HAP-1 (cell line): ENCODE data around the gene TTC39C.
A peak's percentile ranks its signal among the peaks of the same experiment; 100 is the strongest.

ENCODE experiments used
- DNase-seq, 2 experiments: peaks; one replicate each; pipeline ENCODE4 v3.0.0-alpha.2; 2016 to 2020; ENCODE audit warnings: low spot score in 2 of 2
- H3K27me3 ChIP-seq: fragments of 250-450 bp; sonication (Bioruptor Pico); 2 replicates; pipeline ENCODE4 v1.5.1; 2020; ENCODE audit warnings: low read depth, mild to moderate bottlenecking, moderate library complexity
- H3K36me3 ChIP-seq: fragments of 250-450 bp; sonication (Bioruptor Pico); replicated peaks from 2 replicates; pipeline ENCODE4 v1.5.1; 2020; ENCODE audit warnings: mild to moderate bottlenecking
- H3K4me1 ChIP-seq: fragments of 250-450 bp; sonication (Bioruptor Pico); 2 replicates; pipeline ENCODE4 v1.5.1; 2020; ENCODE audit warnings: mild to moderate bottlenecking
- H3K4me3 ChIP-seq: fragments of 250-450 bp; sonication (Bioruptor Pico); 2 replicates; pipeline ENCODE4 v1.5.1; 2020; ENCODE audit warnings: mild to moderate bottlenecking, moderate library complexity
- H3K9me3 ChIP-seq: fragments of 250-450 bp; sonication (Bioruptor Pico); 2 replicates; pipeline ENCODE4 v1.5.1; 2020; ENCODE audit warnings: mild to moderate bottlenecking, moderate library complexity
- in situ Hi-C: fragments of 300-500 bp; cut with MboI; formaldehyde crosslinking; loops from 3 replicates; pipeline ENCODE4 v1.14.3; 2020; ENCODE audit warnings: low sequenced_read_pairs, inconsistent platforms, mixed read lengths

The TTC39C gene

GRCh38 chr18:23981369-23981980 is 33.1 kb upstream of the TTC39C start:
- H3K4me1 ChIP-seq: no peaks in the 10 kb centered on the region
- no peak for DNase-seq
- in situ Hi-C loops: no loop called here
- H3K36me3 ChIP-seq: no peaks in the 10 kb centered on the region
- peaks cover 2% of the 10 kb centered on the region; the same call in 1 of the 2 replicates for H3K27me3 ChIP-seq
- H3K4me3 ChIP-seq: no peak overlapping the region
- no peaks in the 10 kb centered on the region for H3K9me3 ChIP-seq

GRCh38 chr18:23982155-23983079 is 32.1 kb upstream of the TTC39C start:
- no peaks in the 10 kb centered on the region for H3K4me1 ChIP-seq
- H3K27me3 ChIP-seq: no peaks in the 10 kb centered on the region
- no peak for DNase-seq
- no peaks in the 10 kb centered on the region for H3K9me3 ChIP-seq
- in situ Hi-C loops: no loop called here
- H3K36me3 ChIP-seq: no peaks in the 10 kb centered on the region
- no peak overlapping the region for H3K4me3 ChIP-seq

- no peak for DNase-seq
- H3K27me3 ChIP-seq: no peaks in the 10 kb centered on the region
- H3K4me1 ChIP-seq: no peaks in the 10 kb centered on the region
- no peaks in the 10 kb centered on the region for H3K9me3 ChIP-seq
- H3K36me3 ChIP-seq: no peaks in the 10 kb centered on the region
- in situ Hi-C loops: no loop called here
- no peak overlapping the region for H3K4me3 ChIP-seq
These were observed 31.4 kb upstream of the TTC39C start for GRCh38 chr18:23983112-23983511.

- in situ Hi-C loops: no loop called here
- H3K36me3 ChIP-seq: no peaks in the 10 kb centered on the region
- H3K9me3 ChIP-seq: no peaks in the 10 kb centered on the region
These were observed 27.8 kb upstream of the TTC39C start for GRCh38 chr18:23986600-23987359.

DNA sequence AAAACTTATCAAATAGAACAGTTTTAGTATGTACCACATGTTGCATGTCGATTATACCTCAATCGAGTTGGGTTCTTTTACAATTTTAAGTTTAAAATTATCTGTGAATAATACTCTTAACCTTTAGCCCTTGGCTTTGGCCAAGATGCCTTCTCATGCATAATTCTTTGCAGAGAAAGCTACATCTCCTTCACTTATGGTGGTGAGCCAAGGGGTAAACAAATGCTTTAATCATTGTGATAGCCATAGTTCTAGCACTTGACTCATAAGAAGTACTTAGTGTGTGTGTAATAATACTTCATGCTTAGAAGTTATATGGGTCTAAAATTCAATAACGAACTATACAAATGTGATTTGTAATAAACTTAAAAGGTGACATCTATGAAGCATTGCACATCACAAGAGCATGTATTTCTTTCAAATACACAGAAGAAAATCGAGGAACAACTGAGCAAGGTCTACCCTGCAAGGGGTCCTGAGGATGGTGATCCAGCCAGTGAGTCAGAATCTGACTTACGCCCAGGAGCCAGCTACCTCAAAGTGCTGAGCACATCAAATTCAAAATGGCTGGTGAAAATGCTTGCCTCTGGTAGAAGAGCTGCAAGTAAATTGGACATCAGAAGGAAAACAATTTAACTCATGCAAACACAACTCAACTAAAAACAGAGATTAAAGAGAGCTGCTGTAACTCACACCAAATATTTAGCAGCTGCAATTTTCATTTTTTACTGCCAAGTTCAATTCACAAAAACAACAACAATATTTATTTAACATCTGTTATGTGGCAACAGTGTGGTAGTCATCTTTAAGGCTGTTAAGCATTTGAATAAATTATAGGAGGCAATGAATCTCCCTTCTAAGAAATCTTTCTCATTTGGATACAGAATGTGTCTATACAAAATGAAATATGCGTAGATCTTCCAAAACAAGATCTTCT is 23.8 kb upstream of the TTC39C start:
- H3K9me3 ChIP-seq: no peaks in the 10 kb centered on the region
- in situ Hi-C loops: no loop called here
- no peak for DNase-seq
- H3K27me3 ChIP-seq: no peaks in the 10 kb centered on the region
- H3K36me3 ChIP-seq: no peaks in the 10 kb centered on the region
- peaks cover 4% of the 10 kb centered on the region; the same call in 1 of the 2 replicates for H3K4me1 ChIP-seq
- H3K4me3 ChIP-seq: no peak overlapping the region

More at GRCh38 chr18:23986600-23987359, 27.8 kb upstream of the TTC39C start:
- no peak for DNase-seq
- Histone ChIP-seq H3K27me3 (no peaks in the 10 kb centered on the region), H3K4me3 (no peak overlapping the region), H3K4me1 (no peaks in the 10 kb centered on the region)

GRCh38 chr18:23992089-23992940 is 22.2 kb upstream of the TTC39C start:
- no peaks in the 10 kb centered on the region for H3K9me3 ChIP-seq
- H3K36me3 ChIP-seq: no peaks in the 10 kb centered on the region
- in situ Hi-C loops: no loop called here
- H3K4me3 ChIP-seq: no peak overlapping the region
- peaks cover 4% of the 10 kb centered on the region; the same call in 1 of the 2 replicates for H3K4me1 ChIP-seq
- DNase-seq: no peak
- H3K27me3 ChIP-seq: no peaks in the 10 kb centered on the region

DNA sequence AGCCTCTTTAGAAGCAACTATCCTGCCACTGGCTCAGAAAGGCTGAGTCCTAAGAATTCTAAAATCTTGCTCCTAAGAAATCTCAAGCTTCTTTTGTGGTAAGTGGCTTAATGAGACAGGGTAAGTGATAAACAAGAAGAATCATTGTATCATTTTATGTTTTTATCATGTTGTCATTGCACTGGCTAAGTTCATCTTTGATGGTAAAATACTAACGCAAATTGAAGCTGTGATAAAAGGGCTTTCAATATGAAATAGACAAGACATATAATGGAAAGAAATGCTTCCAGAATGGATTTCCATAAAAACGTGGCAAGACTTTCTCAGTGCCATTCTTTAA is 21.6 kb upstream of the TTC39C start:
- DNase-seq: no peak
- H3K4me3 ChIP-seq: no peak overlapping the region
- in situ Hi-C loops: no loop called here
- H3K36me3 ChIP-seq: no peaks in the 10 kb centered on the region
- H3K9me3 ChIP-seq: no peaks in the 10 kb centered on the region
- peaks cover 4% of the 10 kb centered on the region; the same call in 1 of the 2 replicates for H3K4me1 ChIP-seq
- H3K27me3 ChIP-seq: no peaks in the 10 kb centered on the region

DNA sequence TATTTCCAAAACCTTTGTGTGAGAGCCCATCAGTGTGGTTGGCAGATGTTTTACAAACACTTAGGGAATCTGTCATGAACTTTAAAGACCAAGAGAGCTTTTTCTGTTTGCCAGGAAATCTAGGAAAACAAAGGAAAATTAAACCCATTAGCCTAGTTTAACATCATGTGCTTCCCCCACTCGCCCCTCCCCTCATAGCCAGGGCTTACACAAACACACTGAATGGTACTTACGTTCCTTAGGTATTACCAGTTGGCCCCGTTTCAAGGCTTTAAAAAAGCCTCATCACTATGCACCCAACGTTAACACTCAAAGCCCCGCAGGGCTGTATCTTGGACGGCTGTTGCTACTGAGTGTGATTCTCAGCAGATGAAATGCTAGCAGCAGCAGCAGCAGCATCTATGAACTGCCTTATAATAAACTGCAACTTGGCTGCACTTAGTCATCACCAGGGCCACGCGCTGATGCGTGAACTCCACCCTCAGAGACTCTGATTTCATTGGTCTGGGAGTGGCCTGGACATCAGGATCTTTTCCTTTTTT is 20.1 kb upstream of the TTC39C start:
- H3K27me3 ChIP-seq: no peaks in the 10 kb centered on the region
- peak in 1 of 2 experiments; percentile 33 for DNase-seq
- peaks cover 4% of the 10 kb centered on the region; the same call in 1 of the 2 replicates for H3K4me1 ChIP-seq
- no peak overlapping the region for H3K4me3 ChIP-seq
- in situ Hi-C loops: no loop called here
- H3K9me3 ChIP-seq: no peaks in the 10 kb centered on the region
- H3K36me3 ChIP-seq: no peaks in the 10 kb centered on the region

DNA sequence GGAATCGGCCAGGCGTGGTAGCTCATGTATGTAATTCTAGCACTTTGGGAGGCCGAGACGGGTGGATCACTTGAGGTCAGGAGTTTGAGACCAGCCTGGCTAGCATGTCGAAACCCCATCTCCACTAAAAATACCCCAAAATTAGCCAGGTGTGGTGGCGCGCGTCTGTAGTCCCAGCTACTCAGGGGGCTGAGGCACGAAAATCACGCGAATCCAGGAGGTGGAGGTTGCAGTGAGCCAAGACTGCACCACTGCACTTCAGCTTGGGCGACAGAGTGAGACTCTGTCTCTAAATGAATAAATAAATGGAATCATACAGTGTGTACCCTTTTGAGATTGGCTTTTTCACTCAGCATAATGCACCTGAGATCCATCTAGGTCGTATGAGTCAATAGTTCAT is 19.4 kb upstream of the TTC39C start:
- in situ Hi-C loops: no loop called here
- no peaks in the 10 kb centered on the region for H3K27me3 ChIP-seq

DNA sequence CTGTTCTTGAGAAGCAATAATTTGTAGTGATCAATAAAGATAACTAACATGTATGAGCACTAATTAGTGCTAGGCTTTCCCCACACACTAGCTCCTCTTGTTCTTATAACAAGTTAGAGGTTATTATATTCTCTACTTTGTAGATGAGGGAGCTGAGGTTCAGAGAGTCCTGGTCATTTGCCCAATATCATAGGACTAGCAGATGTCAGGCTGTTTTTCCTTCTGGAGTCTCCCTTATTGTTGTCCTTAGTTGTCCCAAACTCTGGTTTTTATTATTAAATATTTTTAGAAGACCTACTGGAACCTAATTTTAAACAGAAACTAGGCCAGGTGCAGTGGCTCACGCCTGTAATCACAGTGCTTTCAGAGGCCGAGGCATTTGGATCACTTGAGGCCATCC is 16.5 kb upstream of the TTC39C start:
- in situ Hi-C loops: no loop called here
- Histone ChIP-seq H3K9me3 (no peaks in the 10 kb centered on the region), H3K4me3 (no peak overlapping the region), H3K4me1 (peaks cover 4% of the 10 kb centered on the region; the same call in 1 of the 2 replicates), H3K27me3 (no peaks in the 10 kb centered on the region), H3K36me3 (no peaks in the 10 kb centered on the region)
- no peak for DNase-seq

More for the DNA sequence above, 19.4 kb upstream of the TTC39C start:
- Histone ChIP-seq H3K9me3 (no peaks in the 10 kb centered on the region), H3K4me3 (no peak overlapping the region), H3K4me1 (peaks cover 4% of the 10 kb centered on the region; the same call in 1 of the 2 replicates), H3K36me3 (no peaks in the 10 kb centered on the region)
- DNase-seq: no peak

DNA sequence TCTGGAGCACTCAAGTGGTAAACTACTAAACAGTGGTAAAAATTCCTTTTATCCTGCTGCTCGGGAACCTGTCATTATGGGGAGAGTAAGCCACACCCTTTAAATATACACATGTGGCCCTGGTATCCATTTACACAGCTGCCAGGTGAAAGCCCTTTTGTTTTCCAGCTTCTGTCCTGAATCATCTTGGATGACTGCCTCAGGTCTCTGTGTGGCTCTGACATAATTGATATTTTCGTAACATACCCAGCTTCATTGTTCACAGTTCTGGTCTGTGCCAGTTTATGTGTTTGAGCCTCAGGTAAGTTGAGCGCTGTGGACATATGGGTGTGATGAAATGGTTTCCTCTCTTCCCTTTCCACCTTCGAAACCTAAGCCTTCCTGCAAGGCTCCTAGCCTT is 15.7 kb upstream of the TTC39C start:
- Histone ChIP-seq H3K27me3 (no peaks in the 10 kb centered on the region), H3K36me3 (no peaks in the 10 kb centered on the region), H3K9me3 (no peaks in the 10 kb centered on the region), H3K4me1 (peaks cover 4% of the 10 kb centered on the region; the same call in 1 of the 2 replicates), H3K4me3 (no peak overlapping the region)
- in situ Hi-C loops: no loop called here
- DNase-seq: no peak
